Measurements from ENCODE around the gene NELL1. TPM values are rescaled to one million over a fixed set of nuclear protein-coding genes. Genes with fewer than 3 reads are reported as not detected.

NELL1 gene
- total and polyA plus RNA-seq, 4 donors, result 0.05 to 0.31 (median 0.12) TPM; not detected in 1

- Histone ChIP-seq H3K27ac (ENCODE audit: low read depth in 1 of 2, low read length in 1 of 2) (no peak overlapping the region), H3K4me3 (no peak overlapping the region), H3K27me3 (ENCODE audit: control insufficient read depth in 3 of 3, insufficient read depth in 3 of 3, low read length in 2 of 3) (no peaks in the 10 kb centered on the region), H3K4me1 (ENCODE audit: control insufficient read depth in 5 of 5, insufficient read depth in 5 of 5, low read length in 5 of 5) (no peaks in the 10 kb centered on the region), H3K9me3 (ENCODE audit: control insufficient read depth in 4 of 4, insufficient read depth in 3 of 4, low read length in 3 of 4) (peaks cover 0 to 3% (median 0%) of the 10 kb centered on the region in 4 donors), H3K36me3 (ENCODE audit: control insufficient read depth in 4 of 4, insufficient read depth in 4 of 4, low read length in 4 of 4) (no peaks in the 10 kb centered on the region), H3K9ac (ENCODE audit: insufficient read depth in 1 of 2, low read length in 2 of 2) (no peak overlapping the region)
- DNase-seq (no peak), ATAC-seq (ENCODE audit: insufficient read depth, low FRiP score) (no peak)
- 36 to 77% methylated on average over 1 of the region's 1 CpG for WGBS, 2 donors
- TF ChIP-seq, protein P1, sequence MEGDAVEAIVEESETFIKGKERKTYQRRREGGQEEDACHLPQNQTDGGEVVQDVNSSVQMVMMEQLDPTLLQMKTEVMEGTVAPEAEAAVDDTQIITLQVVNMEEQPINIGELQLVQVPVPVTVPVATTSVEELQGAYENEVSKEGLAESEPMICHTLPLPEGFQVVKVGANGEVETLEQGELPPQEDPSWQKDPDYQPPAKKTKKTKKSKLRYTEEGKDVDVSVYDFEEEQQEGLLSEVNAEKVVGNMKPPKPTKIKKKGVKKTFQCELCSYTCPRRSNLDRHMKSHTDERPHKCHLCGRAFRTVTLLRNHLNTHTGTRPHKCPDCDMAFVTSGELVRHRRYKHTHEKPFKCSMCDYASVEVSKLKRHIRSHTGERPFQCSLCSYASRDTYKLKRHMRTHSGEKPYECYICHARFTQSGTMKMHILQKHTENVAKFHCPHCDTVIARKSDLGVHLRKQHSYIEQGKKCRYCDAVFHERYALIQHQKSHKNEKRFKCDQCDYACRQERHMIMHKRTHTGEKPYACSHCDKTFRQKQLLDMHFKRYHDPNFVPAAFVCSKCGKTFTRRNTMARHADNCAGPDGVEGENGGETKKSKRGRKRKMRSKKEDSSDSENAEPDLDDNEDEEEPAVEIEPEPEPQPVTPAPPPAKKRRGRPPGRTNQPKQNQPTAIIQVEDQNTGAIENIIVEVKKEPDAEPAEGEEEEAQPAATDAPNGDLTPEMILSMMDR (IDR thresholded peaks at IDR 0.05; ENCODE audit: control extremely low read depth, extremely low read depth), result no peak
These were observed 877.3 kb downstream of the NELL1 start for GRCh38 chr11:21546703-21547102.

- Histone ChIP-seq H3K36me3 (ENCODE audit: control insufficient read depth in 4 of 4, insufficient read depth in 4 of 4, low read length in 4 of 4) (no peaks in the 10 kb centered on the region), H3K4me1 (ENCODE audit: control insufficient read depth in 5 of 5, insufficient read depth in 5 of 5, low read length in 5 of 5) (peaks cover 0 to 6% (median 0%) of the 10 kb centered on the region in 5 donors), H3K9me3 (ENCODE audit: control insufficient read depth in 4 of 4, insufficient read depth in 3 of 4, low read length in 3 of 4) (peaks cover 0 to 3% (median 0%) of the 10 kb centered on the region in 4 donors), H3K9ac (ENCODE audit: insufficient read depth in 1 of 2, low read length in 2 of 2) (no peak overlapping the region), H3K27me3 (ENCODE audit: control insufficient read depth in 3 of 3, insufficient read depth in 3 of 3, low read length in 2 of 3) (no peaks in the 10 kb centered on the region), H3K4me3 (no peak overlapping the region), H3K27ac (ENCODE audit: low read depth in 1 of 2, low read length in 1 of 2) (no peak overlapping the region)
- TF ChIP-seq, protein P1 (IDR thresholded peaks at IDR 0.05; ENCODE audit: control extremely low read depth, extremely low read depth), result no peak
- no peak for ATAC-seq (ENCODE audit: insufficient read depth, low FRiP score)
- 2 to 7% methylated on average over 1 of the region's 1 CpG for WGBS, 2 donors
- DNase-seq, result peak in 2 of 3 donors; percentile 11 to 21
These were observed 883.5 kb downstream of the NELL1 start for GRCh38 chr11:21552911-21553310.

GRCh38 chr11:21553795-21554194 lies 884.4 kb downstream of the NELL1 start:
- no peak overlapping the region for H3K27ac ChIP-seq (ENCODE audit: low read depth in 1 of 2, low read length in 1 of 2)
- H3K4me3 ChIP-seq, result no peak overlapping the region
- TF ChIP-seq, protein P1 (IDR thresholded peaks at IDR 0.05; ENCODE audit: control extremely low read depth, extremely low read depth), result no peak
- H3K9me3 ChIP-seq (ENCODE audit: control insufficient read depth in 4 of 4, insufficient read depth in 3 of 4, low read length in 3 of 4), result peaks cover 0 to 3% (median 0%) of the 10 kb centered on the region in 4 donors
- H3K4me1 ChIP-seq (ENCODE audit: control insufficient read depth in 5 of 5, insufficient read depth in 5 of 5, low read length in 5 of 5), result peaks cover 0 to 6% (median 0%) of the 10 kb centered on the region in 5 donors
- no peak for ATAC-seq (ENCODE audit: insufficient read depth, low FRiP score)
- DNase-seq, result no peak
- no peaks in the 10 kb centered on the region for H3K36me3 ChIP-seq (ENCODE audit: control insufficient read depth in 4 of 4, insufficient read depth in 4 of 4, low read length in 4 of 4)
- H3K9ac ChIP-seq (ENCODE audit: insufficient read depth in 1 of 2, low read length in 2 of 2), result no peak overlapping the region
- H3K27me3 ChIP-seq (ENCODE audit: control insufficient read depth in 3 of 3, insufficient read depth in 3 of 3, low read length in 2 of 3), result no peaks in the 10 kb centered on the region
- 66 to 80% methylated on average over 1 of the region's 1 CpG for WGBS, 2 donors

DNA sequence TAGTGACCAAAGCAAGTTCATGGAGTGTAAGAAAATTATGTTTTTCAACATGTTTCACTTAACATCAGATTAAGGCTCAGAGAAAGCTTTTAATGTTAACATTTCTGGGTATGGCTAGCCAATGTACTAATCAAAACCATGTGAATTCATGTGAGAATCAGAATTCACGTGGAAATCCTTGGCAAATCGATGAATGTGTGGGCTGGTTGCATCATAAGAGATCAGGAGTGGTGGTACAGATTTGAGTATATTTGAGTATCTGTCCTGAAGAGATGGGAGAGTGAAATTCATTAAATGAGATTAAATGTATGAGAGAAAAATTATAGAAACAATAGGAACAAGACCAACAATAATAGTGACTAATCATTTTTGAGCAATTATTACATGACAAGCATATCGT lies 884.9 kb downstream of the NELL1 start:
- Histone ChIP-seq H3K4me3 (no peak overlapping the region), H3K36me3 (ENCODE audit: control insufficient read depth in 4 of 4, insufficient read depth in 4 of 4, low read length in 4 of 4) (no peaks in the 10 kb centered on the region), H3K4me1 (ENCODE audit: control insufficient read depth in 5 of 5, insufficient read depth in 5 of 5, low read length in 5 of 5) (peaks cover 0 to 6% (median 0%) of the 10 kb centered on the region in 5 donors), H3K9ac (ENCODE audit: insufficient read depth in 1 of 2, low read length in 2 of 2) (no peak overlapping the region), H3K27ac (ENCODE audit: low read depth in 1 of 2, low read length in 1 of 2) (no peak overlapping the region), H3K27me3 (ENCODE audit: control insufficient read depth in 3 of 3, insufficient read depth in 3 of 3, low read length in 2 of 3) (no peaks in the 10 kb centered on the region), H3K9me3 (ENCODE audit: control insufficient read depth in 4 of 4, insufficient read depth in 3 of 4, low read length in 3 of 4) (peaks cover 0 to 3% (median 0%) of the 10 kb centered on the region in 4 donors)
- TF ChIP-seq, protein P1 (IDR thresholded peaks at IDR 0.05; ENCODE audit: control extremely low read depth, extremely low read depth), result no peak
- DNase-seq, result no peak
- WGBS, 2 donors, result 83 to 93% methylated on average over 3 of the region's 3 CpGs
- ATAC-seq (ENCODE audit: insufficient read depth, low FRiP score), result no peak
